H54 (cell line): Measurements from ENCODE around the gene RFPL1.

Experiments
- DNase-seq: peaks from one replicate; pipeline ENCODE4 v3.0.0; 2011; ENCODE audit warnings: low spot score, mixed read lengths; ENCODE audit not compliant: insufficient read length
- FAIRE-seq: peaks from 3 replicates; lab custom pipeline; 2011; peaks lifted over from hg19 to GRCh38; lab: Jason Lieb, UNC
- POLR2A ChIP-seq: IDR thresholded peaks from 2 replicates; pipeline ENCODE4 v1.6.1; 2011; ENCODE audit warnings: low read depth, mild to moderate bottlenecking, low read length

Gene RFPL1

DNA sequence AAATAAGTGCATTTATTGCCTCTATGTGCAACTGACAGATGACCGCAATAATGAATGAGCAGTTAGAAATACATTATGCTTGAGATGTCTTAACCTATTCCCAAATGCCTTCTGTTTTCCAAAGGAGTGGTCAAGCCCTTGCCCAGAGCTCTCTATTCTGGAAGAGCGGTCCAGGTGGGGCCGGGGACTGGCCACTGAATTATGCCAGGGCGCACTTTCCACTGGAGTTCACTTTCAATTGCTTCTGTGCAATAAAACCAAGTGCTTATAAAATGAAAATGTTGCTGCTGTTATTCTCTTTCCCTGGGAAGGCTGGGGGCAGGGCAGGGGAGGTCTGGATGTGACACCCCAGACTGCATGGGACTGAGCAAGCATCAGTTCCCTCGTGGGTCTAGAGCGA is 52.6 kb downstream of the RFPL1 start:
- DNase-seq (no peak), FAIRE-seq (no peak)
- no peak for TF ChIP-seq POLR2A
